DND-41 (cell line): ENCODE results near the gene C4orf17.

Source experiments
- ATAC-seq: fragments of 200-7000 bp; cut with Tn5 transposase; 3 replicates; pipeline ENCODE4 v1.9.1; 2021; ENCODE audit warnings: low read depth; ENCODE audit not compliant: insufficient read depth
- DNase-seq: peaks from one replicate; pipeline ENCODE4 v3.0.0-alpha.2; 2020
- H2AFZ ChIP-seq: 2 replicates; pipeline ENCODE4 v1.6.0; 2012; ENCODE audit warnings: low read depth, low read length
- H3K27ac ChIP-seq: 2 replicates; pipeline ENCODE4 v1.5.1; 2012; ENCODE audit warnings: low read length, inconsistent platforms
- H3K27me3 ChIP-seq: fragments of 200-600 bp; sonication (generic); 2 replicates; pipeline ENCODE4 v1.6.0; 2012; ENCODE audit warnings: low read length, mild to moderate bottlenecking, inconsistent platforms; ENCODE audit not compliant: insufficient read depth, poor library complexity
- H3K36me3 ChIP-seq: 2 replicates; pipeline ENCODE4 v1.5.1; 2012; ENCODE audit warnings: low read length, inconsistent platforms; ENCODE audit not compliant: insufficient read depth
- H3K4me1 ChIP-seq: 2 replicates; pipeline ENCODE4 v1.5.1; 2012; ENCODE audit warnings: mild to moderate bottlenecking, low read length; ENCODE audit not compliant: insufficient read depth
- H3K4me2 ChIP-seq: 2 replicates; pipeline ENCODE4 v1.6.0; 2012; ENCODE audit warnings: mild to moderate bottlenecking, moderate library complexity, low read length, inconsistent platforms; ENCODE audit not compliant: insufficient read depth
- H3K4me3 ChIP-seq, 2 experiments: fragments of 200-600 bp in 1 of 2; shearing (Covaris generic) in 1 of 2; 2 replicates each; pipeline ENCODE4 v1.5.1; 2012 to 2016; ENCODE audit warnings: inconsistent platforms in 2 of 2, low read length in 2 of 2, mild to moderate bottlenecking in 2 of 2, low read depth in 1 of 2, moderate library complexity in 1 of 2
- H3K79me2 ChIP-seq: 2 replicates; pipeline ENCODE4 v1.6.0; 2012; ENCODE audit warnings: low read length, inconsistent platforms; ENCODE audit not compliant: insufficient read depth
- H3K9ac ChIP-seq: 2 replicates; pipeline ENCODE4 v1.6.0; 2012; ENCODE audit warnings: low read depth, mild to moderate bottlenecking, inconsistent platforms, low read length, moderate library complexity
- H3K9me3 ChIP-seq: 2 replicates; pipeline ENCODE4 v1.5.1; 2012; ENCODE audit warnings: low read length, moderate library complexity, mild to moderate bottlenecking, inconsistent platforms; ENCODE audit not compliant: insufficient read depth, severe bottlenecking
- H4K20me1 ChIP-seq: 2 replicates; pipeline ENCODE4 v1.6.0; 2012; ENCODE audit warnings: low read length; ENCODE audit not compliant: insufficient read depth
- CTCF ChIP-seq: IDR thresholded peaks from 2 replicates; pipeline ENCODE4 v1.5.1; 2012; ENCODE audit warnings: borderline replicate concordance, low read length, moderate library complexity, mild to moderate bottlenecking; ENCODE audit not compliant: poor library complexity, severe bottlenecking; ENCODE audit errors: extremely low read depth
- EZH2 ChIP-seq: IDR thresholded peaks from 3 replicates; pipeline ENCODE4 v1.6.1; 2012; ENCODE audit warnings: borderline replicate concordance, low read depth, mild to moderate bottlenecking, moderate library complexity, low read length, inconsistent platforms; ENCODE audit not compliant: severe bottlenecking

C4orf17 gene

DNA sequence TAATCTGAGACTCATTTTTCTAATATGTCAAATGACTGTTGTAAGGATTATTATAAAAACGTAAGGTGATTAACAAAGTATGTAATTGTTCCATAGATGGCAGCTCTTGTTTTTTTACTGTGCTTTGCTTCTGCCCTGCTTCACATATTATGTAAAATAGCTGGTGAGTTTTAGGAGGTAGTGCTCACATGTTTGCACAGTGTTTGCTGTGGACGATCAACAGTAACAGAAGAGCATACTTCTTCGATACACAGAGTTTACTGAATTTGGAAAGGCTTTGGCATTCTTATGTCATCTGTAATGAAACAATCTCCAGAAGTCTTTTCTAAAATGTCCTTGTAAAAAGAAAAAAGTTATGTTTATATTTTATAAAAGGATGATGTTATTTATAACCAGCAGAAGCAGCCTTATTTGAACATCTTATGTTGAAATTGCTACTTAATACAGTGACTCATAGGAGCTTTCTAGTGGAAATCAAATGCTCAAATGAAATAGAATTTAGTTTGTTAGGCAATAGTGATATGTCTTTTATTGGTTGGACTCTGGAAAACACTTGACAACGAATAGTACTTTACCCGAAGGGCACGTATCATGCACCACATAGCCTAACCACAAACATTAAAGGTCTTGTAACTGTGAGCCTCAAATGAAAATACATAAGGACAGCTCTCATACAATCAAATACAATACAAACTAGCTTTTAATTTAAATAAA lies 61.9 kb downstream of the C4orf17 start:
- H3K4me3 ChIP-seq: no peak overlapping the region
- no peaks in the 10 kb centered on the region for H3K36me3 ChIP-seq
- H3K4me1 ChIP-seq: no peaks in the 10 kb centered on the region
- DNase-seq: no peak
- no peak overlapping the region for H3K4me2 ChIP-seq
- no peak for ATAC-seq
- H3K9ac ChIP-seq: no peak overlapping the region
- no peaks in the 10 kb centered on the region for H4K20me1 ChIP-seq
- H2AFZ ChIP-seq: no peak overlapping the region
- no peaks in the 10 kb centered on the region for H3K9me3 ChIP-seq
- TF ChIP-seq CTCF (no peak), EZH2 (no peak)
- H3K79me2 ChIP-seq: no peaks in the 10 kb centered on the region
- H3K27ac ChIP-seq: no peak overlapping the region
- peaks cover 12% of the 10 kb centered on the region for H3K27me3 ChIP-seq

- H3K4me1 ChIP-seq: no peaks in the 10 kb centered on the region
- H3K27ac ChIP-seq: no peak overlapping the region
- ATAC-seq (no peak), DNase-seq (no peak)
- H4K20me1 ChIP-seq: no peaks in the 10 kb centered on the region
- no peak overlapping the region for H3K4me2 ChIP-seq
- no peaks in the 10 kb centered on the region for H3K36me3 ChIP-seq
- H3K9me3 ChIP-seq: no peaks in the 10 kb centered on the region
- H2AFZ ChIP-seq: no peak overlapping the region
- H3K79me2 ChIP-seq: no peaks in the 10 kb centered on the region
- no peak for TF ChIP-seq EZH2
- no peak for TF ChIP-seq CTCF
- peaks cover 12% of the 10 kb centered on the region for H3K27me3 ChIP-seq
- H3K9ac ChIP-seq: no peak overlapping the region
- no peak overlapping the region for H3K4me3 ChIP-seq
Measured at GRCh38 chr4:99573735-99574368, 63.0 kb downstream of the C4orf17 start.

- H2AFZ ChIP-seq: no peak within 1 kb of the TSS
- H3K27ac ChIP-seq: no peak within 1 kb of the TSS
- no peak within 1 kb of the TSS for H3K4me3 ChIP-seq
Measured at GRCh38 chr4:99574530-99575324, 63.9 kb downstream of the C4orf17 start, which contains the start of gene MTTP. MTTP (plus strand) TSS chr4:99574824; CDS start chr4:99574910, 86 bp downstream.

More at GRCh38 chr4:99574530-99575324, 63.9 kb downstream of the C4orf17 start, which contains the start of gene MTTP:
- Histone ChIP-seq H3K27me3 (peaks cover 12% of the 10 kb centered on the region), H3K9ac (no peak within 1 kb of the TSS), H3K79me2 (no peaks in the 10 kb centered on the region), H3K4me1 (no peaks in the 10 kb centered on the region), H3K36me3 (no peaks in the 10 kb centered on the region), H4K20me1 (no peaks in the 10 kb centered on the region), H3K4me2 (no peak within 1 kb of the TSS), H3K9me3 (no peaks in the 10 kb centered on the region)
- TF ChIP-seq EZH2: no peak
- DNase-seq: no peak
- no peak for ATAC-seq
